ENCODE data around the gene CALN1.

GRCh38 chr7:72413290-72413689 lies 1.2 kb upstream of the CALN1 start:
- no peak for TF ChIP-seq CTCF (IDR thresholded peaks at IDR 0.05)
- no peak for TF ChIP-seq POLR2A (IDR thresholded peaks at IDR 0.05)
- no peak for TF ChIP-seq EP300 (IDR thresholded peaks at IDR 0.05)

All from ovary (tissue), 3 donors.